Measurements from ENCODE around the gene ZNF853.

ZNF853 gene

DNA sequence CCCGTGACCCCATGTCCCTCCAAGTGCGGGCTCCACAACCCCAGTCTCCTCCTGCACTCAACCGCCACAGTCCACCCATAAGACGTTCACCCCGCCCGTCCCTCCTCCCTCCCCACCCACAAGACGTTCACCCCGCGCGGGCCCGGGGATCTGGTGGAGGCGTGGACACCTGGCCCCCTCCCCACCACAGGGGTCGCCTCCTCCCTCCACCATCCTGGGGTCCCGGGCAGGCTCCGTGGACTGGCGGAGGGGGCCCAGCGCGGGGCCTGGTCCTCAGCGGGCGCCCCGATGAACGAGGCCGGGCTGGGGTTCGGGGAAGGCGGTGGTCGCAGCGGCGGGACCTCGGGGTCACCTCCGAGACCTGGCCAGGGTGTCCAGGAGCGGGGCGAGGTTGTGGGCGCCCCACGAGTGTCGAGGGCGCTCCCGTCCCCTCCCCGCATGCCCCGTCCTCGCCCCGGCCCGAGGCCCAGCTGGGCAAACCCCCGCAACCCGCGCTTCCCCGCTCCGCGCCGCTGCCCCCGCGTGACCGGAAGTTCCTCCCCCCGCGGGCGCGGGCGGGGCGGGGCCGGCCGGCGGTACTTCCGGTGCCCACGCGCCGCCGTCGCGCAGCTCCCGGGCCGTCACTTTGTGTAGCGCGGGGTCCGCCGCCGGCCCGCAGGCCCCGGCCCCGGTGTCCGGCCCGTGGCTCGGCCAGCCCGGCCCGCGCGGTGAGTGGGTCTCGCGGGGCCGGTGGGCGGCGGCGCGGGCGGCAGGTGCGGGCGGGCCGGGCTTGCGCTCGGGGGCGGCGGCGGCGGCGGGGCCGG, 21.5 kb downstream of the ZNF853 start, which contains the start of gene ZNF316:
Gene ZNF316, plus strand, starts transcription at position 578 of the 803 bp plus-strand sequence. CDS start 5,092 bp downstream, outside the sequence.
- DNase-seq (ENCODE audit: low read depth) = peak; percentile 21

DNA sequence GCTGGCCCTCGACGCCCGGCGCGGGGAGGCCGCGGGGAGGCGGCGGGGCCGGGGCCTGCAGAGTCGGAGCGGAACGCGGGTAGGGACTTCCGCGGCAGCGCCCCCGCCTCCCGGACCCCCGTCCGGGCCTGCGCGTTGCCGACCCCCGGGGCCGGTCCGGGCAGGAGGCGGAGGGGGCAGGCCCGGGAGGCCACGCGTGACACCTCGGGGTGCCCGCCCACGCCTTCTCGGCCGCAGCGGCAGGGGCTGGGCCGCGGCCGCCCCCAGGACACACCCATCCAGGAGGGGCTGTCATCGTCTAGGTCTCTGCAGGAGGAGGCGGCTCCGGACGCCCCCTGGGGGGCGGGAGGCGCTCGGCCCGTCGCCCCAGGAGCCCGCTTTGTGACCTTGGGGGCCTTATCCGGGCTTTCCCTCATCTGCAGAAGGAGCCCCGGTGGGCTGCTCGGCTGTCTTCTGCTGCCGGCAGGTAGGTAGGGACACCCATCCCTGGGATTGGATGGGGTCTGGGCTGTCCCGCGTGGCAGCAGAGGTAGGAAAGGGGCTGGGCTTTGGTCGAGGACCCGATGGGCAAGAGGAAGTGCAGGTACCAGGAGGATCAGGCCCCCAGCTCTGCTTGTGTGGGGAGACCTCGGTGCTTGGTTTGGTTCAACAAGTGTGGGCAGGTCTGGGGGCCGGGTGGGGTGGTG, 22.3 kb downstream of the ZNF853 start:
- DNase-seq (ENCODE audit: low read depth) = no peak

DNA sequence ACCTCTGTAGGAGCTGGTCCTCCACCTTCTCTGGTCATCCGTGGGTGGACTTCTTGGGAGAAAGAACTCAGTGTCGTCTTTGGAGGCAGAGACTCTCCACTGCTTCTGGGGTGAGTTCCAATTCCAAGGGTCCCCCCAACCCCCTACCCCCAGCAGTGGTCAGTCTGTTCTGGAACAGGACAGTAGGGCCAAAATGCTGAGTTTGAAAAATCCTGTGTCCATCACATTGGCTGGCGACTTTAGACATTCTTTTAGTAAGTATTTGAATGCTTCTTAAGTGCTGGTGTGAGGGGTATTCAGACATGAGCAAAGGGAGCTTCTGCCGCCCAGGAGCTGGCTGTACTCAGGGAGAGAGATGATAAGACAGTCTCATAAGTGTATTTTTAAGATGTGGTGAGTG, 23.6 kb downstream of the ZNF853 start:
- DNase-seq (ENCODE audit: low read depth) = no peak

DNA sequence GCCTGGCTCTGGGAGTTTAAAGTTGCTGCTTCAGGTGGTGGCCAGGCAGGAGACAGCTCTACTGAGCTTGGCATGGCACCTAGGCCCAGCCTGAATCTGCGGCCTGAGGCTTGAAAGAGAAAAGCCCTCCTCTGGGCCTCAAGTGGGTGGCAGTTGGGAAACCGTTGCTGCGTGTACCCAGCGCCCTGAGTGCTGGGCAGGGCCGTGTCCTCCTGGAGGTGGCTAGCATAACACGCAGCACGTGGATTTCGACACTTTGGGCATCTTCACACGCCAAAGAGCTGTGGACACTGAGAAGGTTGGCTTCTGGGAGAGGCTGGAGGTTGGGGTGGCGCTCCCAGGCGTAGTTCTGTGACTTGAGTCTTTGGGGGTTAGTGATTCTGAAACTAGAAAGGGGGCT, 24.2 kb downstream of the ZNF853 start:
- DNase-seq (ENCODE audit: low read depth) = no peak

DNA sequence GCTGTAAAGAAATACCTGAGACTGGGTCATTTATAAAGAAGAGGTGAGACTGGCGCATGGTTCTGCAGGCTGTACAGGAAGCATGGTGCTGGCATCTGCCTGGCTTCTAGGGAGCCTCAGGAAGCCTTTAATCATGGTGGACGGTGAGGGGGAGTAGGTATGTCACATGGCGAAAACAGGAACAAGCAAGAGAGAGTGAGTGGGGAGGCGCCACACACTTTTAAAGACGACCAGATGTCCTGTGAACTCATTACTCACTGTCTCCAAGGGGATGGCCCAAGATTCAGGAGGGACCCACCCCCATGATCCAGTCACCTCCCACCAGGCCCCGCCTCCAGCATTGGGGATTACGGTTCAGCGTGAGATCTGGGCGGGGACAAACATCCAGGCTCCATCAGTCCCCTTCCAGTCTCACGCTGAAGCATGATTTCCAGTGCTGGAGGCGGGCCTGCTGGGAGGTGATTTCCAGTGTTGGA, 24.9 kb downstream of the ZNF853 start:
- DNase-seq (ENCODE audit: low read depth) = peak; percentile 26

DNA sequence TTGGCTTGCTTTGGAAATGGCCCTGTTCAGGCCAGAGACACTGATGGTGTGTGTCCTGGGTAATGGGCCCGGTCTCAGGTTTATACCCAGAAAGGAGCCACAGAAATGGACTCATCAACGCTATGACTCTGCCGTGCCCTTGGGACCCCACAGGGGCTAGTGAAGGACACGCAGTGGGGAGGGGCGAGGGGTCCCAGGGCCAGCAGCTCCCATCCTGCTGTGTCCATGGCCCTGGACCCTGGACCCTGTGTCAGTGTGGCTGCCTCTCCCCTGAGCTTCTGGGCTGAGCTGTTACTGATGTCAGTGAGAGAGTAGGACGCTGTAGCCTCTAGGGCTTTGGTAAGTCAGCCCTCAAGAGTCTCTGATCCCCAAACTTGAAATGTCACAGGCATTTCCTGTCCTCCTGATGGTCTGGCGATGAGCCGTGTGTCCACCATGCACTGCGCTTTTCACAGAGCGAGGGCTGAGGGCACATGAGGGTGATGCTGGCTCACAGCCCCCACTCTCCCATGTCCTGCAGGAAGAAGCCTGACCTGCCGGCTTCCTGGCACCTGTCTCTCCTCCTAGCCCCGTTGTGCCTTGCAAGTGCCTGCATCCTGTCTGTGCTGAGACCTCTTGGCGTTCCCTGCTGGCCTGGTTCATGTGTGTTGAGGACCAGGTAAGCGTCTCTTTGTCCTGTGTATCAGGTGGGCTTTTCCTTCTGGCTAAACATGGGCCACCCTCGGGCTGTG, 26.1 kb downstream of the ZNF853 start:
- DNase-seq (ENCODE audit: low read depth) = no peak

DNA sequence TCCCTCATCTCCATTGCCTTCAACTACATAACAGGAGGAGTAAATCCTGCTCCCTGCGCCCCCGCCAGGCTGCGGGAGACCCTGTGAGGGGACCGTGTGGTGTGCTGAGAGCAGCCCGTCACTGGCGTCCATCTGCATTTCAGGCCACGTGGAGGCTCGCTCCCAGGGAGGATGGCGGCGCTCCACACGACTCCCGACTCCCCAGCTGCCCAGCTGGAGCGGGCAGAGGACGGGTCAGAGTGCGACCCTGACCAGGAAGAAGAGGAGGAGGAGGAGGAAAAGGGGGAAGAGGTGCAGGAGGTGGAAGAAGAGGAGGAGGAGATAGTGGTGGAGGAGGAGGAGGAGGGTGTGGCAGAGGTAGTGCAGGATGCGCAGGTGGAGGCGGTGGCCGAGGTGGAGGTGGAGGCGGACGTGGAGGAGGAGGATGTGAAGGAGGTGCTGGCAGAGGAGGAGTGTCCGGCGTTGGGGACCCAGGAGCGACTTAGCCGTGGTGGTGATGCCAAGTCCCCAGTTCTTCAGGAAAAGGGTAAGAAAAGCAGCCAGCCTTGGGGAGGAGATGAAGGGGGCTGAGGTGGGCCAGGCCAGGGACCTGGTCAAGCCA, 26.9 kb downstream of the ZNF853 start:
- no peak for DNase-seq (ENCODE audit: low read depth)

DNA sequence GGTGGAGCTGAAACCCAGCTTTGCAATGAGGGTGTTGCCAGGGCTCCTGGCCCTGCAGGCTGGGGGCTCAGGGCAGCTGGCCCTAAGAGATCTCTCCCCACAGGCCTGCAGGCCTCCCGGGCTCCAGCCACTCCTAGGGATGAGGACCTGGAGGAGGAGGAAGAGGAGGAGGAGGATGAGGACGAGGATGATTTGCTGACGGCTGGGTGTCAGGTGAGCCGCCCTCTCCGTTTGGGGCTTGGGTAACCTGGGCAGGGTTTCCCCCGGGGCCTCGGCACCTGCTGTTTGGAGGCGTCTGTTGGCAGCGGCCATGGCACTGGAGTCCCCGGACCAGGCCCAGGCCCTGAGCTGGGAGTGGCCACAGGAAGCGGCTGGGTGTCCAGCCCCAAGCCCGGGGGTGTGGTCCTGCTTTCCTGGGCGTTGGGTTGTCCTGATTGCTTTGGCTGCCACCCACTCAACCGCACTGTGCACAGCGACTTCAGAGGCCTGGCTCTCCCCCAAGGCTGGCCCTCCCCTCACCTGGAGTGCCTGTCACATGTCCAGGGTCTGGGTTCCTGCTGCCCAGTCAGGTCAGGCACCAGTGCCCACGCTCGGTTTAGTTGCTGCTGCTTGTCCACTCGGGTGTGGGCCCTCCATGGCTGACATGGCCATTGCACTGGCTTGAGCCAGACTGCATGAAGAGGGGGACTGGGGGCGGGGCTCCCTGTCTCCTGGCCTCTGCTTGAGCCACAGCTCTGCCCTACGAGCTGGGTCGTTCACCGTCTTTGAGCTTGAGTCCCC, 27.6 kb downstream of the ZNF853 start:
- no peak for DNase-seq (ENCODE audit: low read depth)

DNA sequence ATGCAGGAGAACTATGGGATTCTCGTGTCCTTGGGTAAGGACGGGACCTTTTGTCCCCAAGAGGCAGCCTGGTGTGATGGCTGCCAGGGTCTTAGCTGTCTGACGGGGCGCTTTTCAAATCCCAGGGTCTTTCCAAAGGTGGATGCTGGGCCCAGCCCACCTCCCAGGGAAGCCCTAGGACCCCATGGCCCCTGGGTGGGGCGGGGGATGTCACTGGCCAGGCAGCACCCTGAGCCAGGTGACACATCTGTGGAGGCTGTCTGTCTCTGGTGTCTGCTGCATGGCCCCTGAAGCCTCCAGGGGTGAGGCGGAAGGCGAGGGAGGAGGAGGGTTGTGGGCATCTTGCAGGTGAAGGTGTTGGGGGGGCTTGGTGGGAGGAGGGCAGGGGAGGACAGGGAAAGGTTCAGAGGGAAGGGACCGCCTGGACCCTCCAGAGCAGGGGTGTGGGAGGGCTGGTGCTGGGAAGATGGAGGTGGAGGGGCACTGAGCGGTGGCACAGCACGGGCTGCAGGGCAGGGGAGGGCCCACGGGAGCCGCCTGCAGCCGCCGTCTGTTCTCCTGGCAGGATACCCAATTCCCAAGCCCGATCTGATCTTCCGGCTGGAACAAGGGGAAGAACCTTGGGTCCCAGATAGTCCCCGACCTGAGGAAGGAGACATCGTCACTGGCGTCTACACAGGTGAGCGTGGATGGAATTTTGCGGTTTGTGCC, 28.7 kb downstream of the ZNF853 start:
- no peak for DNase-seq (ENCODE audit: low read depth)

DNA sequence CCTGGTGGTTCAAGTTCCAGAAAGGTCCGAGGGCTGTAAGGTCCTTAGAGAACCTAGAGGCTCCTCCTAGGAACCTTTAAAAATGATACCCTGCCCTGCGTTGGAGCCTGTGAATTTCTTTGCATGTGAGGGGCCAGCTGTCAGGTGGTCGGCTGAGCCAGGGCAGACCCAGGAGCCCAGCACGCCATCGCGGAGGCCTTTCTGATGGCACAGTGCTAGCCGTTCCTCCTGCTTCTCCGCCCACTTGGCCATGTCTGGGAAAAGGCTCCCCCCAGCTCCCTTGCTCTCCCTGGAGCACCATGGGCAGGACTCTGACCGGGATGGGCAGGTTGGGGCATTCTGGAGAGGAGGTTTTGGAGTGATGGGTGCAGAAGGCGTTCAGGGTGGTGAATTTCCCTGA, 29.3 kb downstream of the ZNF853 start:
- DNase-seq (ENCODE audit: low read depth) = no peak

DNA sequence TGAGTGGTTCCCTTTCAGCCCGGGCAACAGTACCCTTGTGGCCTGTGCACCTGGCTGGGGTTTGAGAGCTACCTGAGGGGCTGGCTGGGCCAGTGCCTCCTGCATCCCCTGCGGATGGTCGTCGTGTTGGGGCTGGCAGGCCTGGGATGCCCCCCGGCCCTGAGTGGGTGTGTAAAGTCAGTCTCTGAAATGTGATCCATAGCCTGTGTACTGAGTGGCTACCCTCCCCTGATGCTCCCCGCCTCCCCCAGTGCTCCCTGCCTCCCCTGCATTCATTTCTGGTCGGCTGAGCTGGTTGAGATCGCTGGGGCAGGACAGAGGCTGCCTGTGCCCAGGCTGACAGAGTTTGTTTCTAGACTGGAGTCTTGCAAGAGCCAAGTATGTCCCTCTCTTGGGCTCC, 31.1 kb downstream of the ZNF853 start:
- DNase-seq (ENCODE audit: low read depth) = no peak

DNA sequence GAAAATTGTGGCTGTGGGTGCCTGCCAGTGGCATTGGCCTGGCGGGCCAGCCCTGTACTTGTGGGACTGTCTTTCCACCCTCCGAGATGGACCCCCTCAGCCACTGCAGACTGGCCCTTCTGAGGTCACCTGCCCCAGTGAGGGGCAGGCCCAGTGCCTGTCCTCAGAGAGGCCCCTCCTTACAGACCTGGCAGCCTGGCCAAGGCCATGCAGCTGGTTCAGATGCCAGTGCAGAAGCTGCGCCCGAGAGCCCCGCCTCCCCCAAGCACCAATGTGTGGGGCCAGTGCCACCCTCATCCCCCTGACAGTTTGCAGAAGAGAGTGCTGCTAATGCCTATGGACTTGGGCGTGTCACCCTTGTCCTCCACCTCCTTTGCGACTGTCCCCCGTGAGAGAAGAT, 31.7 kb downstream of the ZNF853 start:
- no peak for DNase-seq (ENCODE audit: low read depth)

DNA sequence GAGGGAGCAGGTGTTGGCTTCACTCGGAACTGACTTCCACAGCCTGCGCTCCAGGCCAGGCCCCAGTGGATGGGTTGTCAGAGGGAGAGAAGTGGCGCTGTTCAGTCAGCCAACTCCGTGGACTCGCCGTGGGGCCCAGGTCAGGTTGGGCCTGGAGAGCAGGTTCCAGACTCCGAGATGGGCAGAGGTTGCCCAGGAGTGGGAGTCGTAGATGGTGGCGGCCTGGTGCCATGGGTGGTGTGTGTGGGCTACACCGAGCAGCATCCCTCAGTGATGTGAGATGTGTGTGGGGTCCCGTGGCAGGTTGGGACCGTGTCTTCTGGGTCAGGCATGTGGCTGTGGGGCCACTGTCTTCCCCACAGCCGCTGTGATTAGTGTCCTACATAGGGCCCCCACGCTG, 32.1 kb downstream of the ZNF853 start:
- DNase-seq (ENCODE audit: low read depth) = no peak

DNA sequence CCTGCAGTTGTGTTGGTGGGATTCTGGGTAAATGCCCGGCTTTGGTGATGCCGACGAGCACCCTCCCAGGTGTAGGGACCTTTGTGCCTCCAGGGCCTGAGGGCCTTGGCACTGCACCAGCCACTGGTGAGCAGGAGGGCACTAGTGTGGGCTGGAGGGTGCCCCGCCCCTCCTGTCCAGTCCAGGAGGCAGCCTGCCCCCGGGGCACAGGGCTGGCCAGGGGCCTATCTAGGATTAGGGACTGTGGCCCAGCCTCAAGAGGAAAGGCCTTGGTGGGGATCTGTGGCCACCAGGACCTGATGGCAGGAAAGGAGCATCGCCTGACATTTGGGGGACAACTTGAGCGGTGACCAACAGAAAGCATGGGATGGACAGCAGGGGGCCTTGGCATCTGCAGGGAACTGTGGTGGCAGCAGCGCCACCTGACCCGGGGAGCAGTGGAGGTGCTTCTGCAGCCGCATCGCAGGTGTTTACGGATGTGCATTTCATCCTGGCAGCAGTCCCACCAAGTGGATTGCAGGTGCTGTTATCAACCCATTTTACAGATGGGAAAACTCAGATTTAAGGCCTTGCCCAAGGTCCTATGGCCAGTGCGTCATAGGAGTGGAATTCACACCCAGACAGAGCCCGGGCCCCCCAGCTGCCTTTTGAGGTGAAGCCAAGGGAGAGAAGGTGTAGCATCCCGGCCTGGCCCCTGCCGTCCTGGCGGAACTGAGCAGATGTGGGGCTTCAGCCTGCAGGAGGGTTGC, 32.8 kb downstream of the ZNF853 start:
- no peak for DNase-seq (ENCODE audit: low read depth)

DNA sequence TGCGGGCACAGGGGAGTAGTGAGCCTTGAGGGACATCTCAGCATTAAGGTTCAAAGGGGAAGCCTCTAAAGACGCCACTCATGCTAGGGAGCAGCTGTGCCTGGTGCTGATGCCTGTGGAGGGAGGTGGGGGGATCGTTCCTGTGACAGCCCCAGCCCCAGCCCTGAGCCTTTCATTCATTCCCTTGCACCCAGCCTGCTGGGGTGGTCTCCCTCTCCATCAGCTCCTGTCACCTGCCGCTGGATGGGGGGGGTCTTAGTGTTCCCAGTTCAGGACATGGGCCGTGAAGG, 33.4 kb downstream of the ZNF853 start:
- no peak for DNase-seq (ENCODE audit: low read depth)

DNA sequence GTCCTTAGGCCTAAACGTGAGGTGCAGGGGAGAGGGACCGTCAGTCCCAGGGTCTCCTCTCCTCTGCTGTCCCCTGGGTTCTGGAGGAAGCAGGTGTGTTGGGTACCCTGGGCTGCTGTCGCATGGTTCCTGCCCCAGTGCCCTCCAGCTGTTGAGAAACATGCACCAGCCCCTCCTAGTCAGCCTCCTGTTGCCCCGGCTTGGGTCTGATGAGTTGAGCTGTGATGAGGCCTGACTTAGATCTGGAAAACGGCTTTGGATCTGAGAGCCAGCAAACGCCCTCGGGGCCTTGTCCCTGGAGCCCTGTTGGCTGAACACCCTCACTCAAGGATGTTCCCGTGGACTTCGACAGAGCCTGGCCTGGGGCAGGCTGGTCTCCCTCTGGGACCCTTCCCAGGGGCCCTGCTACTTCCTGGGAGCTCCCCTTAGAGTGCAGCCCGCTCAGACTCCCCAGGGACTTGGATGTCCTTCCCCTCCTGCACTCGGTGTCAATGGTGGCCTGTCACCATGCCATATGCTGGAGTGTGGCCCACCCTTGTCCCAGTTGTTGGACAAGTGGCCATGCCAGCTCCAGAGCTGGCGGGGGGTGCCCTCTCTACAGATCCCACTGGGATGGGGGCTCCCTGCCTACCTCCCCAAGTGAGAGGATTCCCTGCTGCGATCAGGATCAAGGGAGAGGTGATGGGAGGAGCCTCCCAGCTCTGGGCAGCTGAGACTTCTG, 34.0 kb downstream of the ZNF853 start:
- DNase-seq (ENCODE audit: low read depth) = no peak

DNA sequence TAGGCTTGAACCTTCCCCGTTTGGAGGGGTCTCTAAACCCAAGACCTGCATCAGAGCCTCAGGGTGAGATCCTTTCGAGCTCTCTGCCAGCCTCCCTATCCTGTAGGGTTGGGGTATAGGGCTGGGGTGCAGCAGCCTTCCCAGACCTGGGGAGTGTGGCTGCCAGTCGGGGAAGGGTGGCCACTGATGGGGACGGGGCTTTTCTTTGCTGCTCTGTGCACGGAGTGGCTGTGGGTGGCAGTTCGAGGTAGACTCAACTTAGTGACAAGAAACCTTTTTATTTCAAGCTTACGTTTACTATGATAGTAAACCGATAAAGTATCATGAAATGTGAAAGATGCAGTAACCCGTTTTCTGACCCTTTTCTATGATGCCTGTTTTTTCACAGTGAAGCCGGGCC, 34.7 kb downstream of the ZNF853 start:
- DNase-seq (ENCODE audit: low read depth) = no peak

DNA sequence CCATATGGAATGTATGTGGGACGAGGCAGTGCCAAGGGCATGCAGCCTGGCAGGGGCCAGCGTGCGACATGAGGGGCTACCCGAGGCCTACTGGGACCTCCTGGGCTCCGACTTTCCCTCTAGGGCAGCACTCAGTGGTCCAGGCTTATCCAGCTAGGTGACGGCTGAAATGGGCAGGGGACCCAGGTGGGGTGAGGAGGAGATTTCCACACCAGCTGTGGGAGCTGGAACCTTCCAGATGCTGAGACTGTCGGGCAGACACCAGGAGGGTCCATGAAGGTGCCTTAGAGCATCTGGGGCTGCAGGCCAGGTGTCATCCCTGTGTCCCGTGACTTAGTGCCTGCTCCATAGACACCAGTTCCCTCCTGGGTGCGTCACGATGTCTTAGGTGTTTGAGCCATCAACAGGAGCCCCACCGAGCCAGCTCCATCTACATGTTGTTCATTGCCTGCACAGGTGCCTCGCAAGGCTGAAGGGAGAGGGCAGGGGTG, 35.2 kb downstream of the ZNF853 start:
- no peak for DNase-seq (ENCODE audit: low read depth)

DNA sequence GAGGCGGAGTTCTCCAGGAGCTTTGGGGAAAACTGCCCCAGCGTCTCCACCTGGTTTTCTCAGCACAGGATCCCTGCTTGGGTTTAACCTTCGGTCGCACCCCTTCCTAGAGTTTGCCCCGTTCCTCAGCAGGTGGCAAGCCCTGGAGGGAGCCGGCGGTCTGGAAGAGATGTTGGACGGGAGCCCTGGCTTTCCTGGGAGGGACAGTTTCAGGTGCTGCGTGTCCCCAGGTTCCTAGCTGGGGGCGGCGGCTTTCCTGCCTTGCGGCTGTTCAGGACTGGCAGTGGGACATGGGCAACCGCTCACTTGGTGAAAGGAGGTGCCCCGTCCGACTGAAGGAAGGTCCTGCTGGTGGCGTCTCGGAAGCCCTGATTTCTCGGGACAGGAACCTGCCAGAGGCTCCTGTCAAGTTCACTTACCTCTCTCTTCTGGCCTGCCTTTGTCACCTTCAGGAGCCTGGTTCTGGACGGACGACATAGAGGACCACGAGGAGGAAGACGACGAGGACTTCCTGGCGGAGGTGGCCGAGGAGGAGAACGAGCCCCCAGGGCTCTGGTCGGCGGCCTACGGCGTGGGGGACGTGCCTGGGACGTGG, 36.5 kb downstream of the ZNF853 start:
- DNase-seq (ENCODE audit: low read depth) = no peak
